ENCODE measurements around the gene RCC1. TPM values are rescaled to one million over a fixed set of nuclear protein-coding genes. Genes with fewer than 3 reads are reported as not detected.

RCC1 gene
- total RNA-seq, 2 experiments from 2014 or later = 108 to 113 TPM

- H3K27ac Mint-ChIP-seq = peak overlapping the region; percentile 95
- ChIA-PET CTCF (interaction anchor here (0.7 kb wide), 1 partner anchor 75 kb away, joined by 3 read pairs; no protein-coding TSS in a partner anchor), POLR2A (interaction anchor here (0.6 to 9.9 kb wide), 30 partner anchors 8 to 674 kb away, joined by 3 to 315 read pairs (median 5); partner anchors contain the start of genes ATP5IF1, GMEB1, MED18 and PHACTR4)
- H3K36me3 Mint-ChIP-seq (ENCODE audit: low read depth) = peaks cover 63% of the 10 kb centered on the region
- no peaks in the 10 kb centered on the region for H3K9me3 Mint-ChIP-seq
- DNase-seq (no peak), ATAC-seq (no peak)
- intact Hi-C loops (cut with micrococcal nuclease) = loop anchor here (5.0 to 10.0 kb wide), 2 partner anchors 92 to 260 kb away; no protein-coding TSS in a partner anchor
- peaks cover 1% of the 10 kb centered on the region for H3K27me3 Mint-ChIP-seq
- H3K4me3 Mint-ChIP-seq = peak overlapping the region; percentile 94
- TF ChIP-seq CTCF (IDR thresholded peaks at IDR 0.05) = no peak
- peaks cover 26% of the 10 kb centered on the region for H3K4me1 Mint-ChIP-seq (ENCODE audit: low read depth)
Measured at GRCh38 chr1:28506907-28507246, 1.0 kb downstream of the RCC1 start.

GRCh38 chr1:28507247-28507645 lies 1.4 kb downstream of the RCC1 start:
- no peak for TF ChIP-seq CTCF (IDR thresholded peaks at IDR 0.05)
- peaks cover 1% of the 10 kb centered on the region for H3K27me3 Mint-ChIP-seq

GRCh38 chr1:28507646-28508434 lies 2.0 kb downstream of the RCC1 start:
- Mint-ChIP-seq H3K27ac (peak overlapping the region; percentile 95), H3K27me3 (peaks cover 1% of the 10 kb centered on the region), H3K36me3 (ENCODE audit: low read depth) (peaks cover 73% of the 10 kb centered on the region), H3K4me3 (peak overlapping the region; percentile 94), H3K4me1 (ENCODE audit: low read depth) (peaks cover 33% of the 10 kb centered on the region), H3K9me3 (no peaks in the 10 kb centered on the region)
- TF ChIP-seq CTCF (IDR thresholded peaks at IDR 0.05) = no peak
- ATAC-seq = no peak
- intact Hi-C loops (cut with micrococcal nuclease) = loop anchor here (5.0 to 10.0 kb wide), 2 partner anchors 93 to 261 kb away; no protein-coding TSS in a partner anchor
- DNase-seq = peak; percentile 13
- ChIA-PET CTCF (interaction anchor here (0.7 to 2.7 kb wide), 5 partner anchors 8 to 149 kb away, joined by 3 to 7 read pairs (median 4); no protein-coding TSS in a partner anchor), POLR2A (interaction anchor here (0.6 to 9.9 kb wide), 33 partner anchors 9 to 673 kb away, joined by 3 to 315 read pairs (median 5); partner anchors contain the start of genes ATP5IF1, GMEB1, MED18 and PHACTR4)

More at GRCh38 chr1:28507247-28507645, 1.4 kb downstream of the RCC1 start:
- Mint-ChIP-seq H3K4me1 (ENCODE audit: low read depth) (peaks cover 28% of the 10 kb centered on the region), H3K9me3 (no peaks in the 10 kb centered on the region), H3K27ac (peak overlapping the region; percentile 95), H3K36me3 (ENCODE audit: low read depth) (peaks cover 67% of the 10 kb centered on the region), H3K4me3 (peak overlapping the region; percentile 94)
- DNase-seq (peak; percentile 12), ATAC-seq (no peak)
- intact Hi-C loops (cut with micrococcal nuclease) = loop anchor here (5.0 to 10.0 kb wide), 2 partner anchors 92 to 260 kb away; no protein-coding TSS in a partner anchor
- CTCF ChIA-PET = interaction anchor here (0.7 to 1.4 kb wide), 3 partner anchors 9 to 97 kb away, joined by 3 to 4 read pairs (median 4); no protein-coding TSS in a partner anchor
- POLR2A ChIA-PET = interaction anchor here (0.6 to 9.9 kb wide), 38 partner anchors 9 to 674 kb away, joined by 3 to 315 read pairs (median 5); partner anchors contain the start of genes ATP5IF1, GMEB1, MED18 and PHACTR4

GRCh38 chr1:28508435-28508754 lies 2.6 kb downstream of the RCC1 start:
- ChIA-PET CTCF (interaction anchor here (1.3 to 2.7 kb wide), 4 partner anchors 8 to 149 kb away, joined by 4 to 7 read pairs (median 5); no protein-coding TSS in a partner anchor), POLR2A (interaction anchor here (0.7 to 9.9 kb wide), 23 partner anchors 8 to 308 kb away, joined by 3 to 315 read pairs (median 5); partner anchors contain the start of genes ATP5IF1, GMEB1, MED18 and PHACTR4)
- peak overlapping the region; percentile 94 for H3K4me3 Mint-ChIP-seq
- no peak for ATAC-seq
- no peaks in the 10 kb centered on the region for H3K9me3 Mint-ChIP-seq
- TF ChIP-seq CTCF (IDR thresholded peaks at IDR 0.05) = no peak
- peak; percentile 12 for DNase-seq
- H3K4me1 Mint-ChIP-seq (ENCODE audit: low read depth) = peaks cover 33% of the 10 kb centered on the region
- H3K36me3 Mint-ChIP-seq (ENCODE audit: low read depth) = peaks cover 75% of the 10 kb centered on the region
- peak overlapping the region; percentile 95 for H3K27ac Mint-ChIP-seq
- intact Hi-C loops (cut with micrococcal nuclease) = loop anchor here (5.0 to 10.0 kb wide), 2 partner anchors 94 to 261 kb away; no protein-coding TSS in a partner anchor
- peaks cover 1% of the 10 kb centered on the region for H3K27me3 Mint-ChIP-seq
